MM.1S (cell line): ENCODE measurements around the gene LRRC14B.

Experiments
- DNase-seq: peaks from one replicate; pipeline ENCODE4 v3.0.0-alpha.2; 2015
- H2AFZ ChIP-seq: fragments of 300-600 bp; sonication (generic); 2 replicates; pipeline ENCODE4 v1.6.0; 2016; ENCODE audit warnings: antibody characterized with exemption, low read length
- H3F3A ChIP-seq: fragments of 300-600 bp; sonication (generic); 2 replicates; pipeline ENCODE4 v1.6.1; 2016; ENCODE audit warnings: mild to moderate bottlenecking, antibody characterized with exemption, low read length, moderate library complexity, mixed read lengths; ENCODE audit not compliant: insufficient read depth
- H3K27ac ChIP-seq: fragments of 300-600 bp; sonication (generic); 2 replicates; pipeline ENCODE4 v1.5.1; 2016; ENCODE audit warnings: mild to moderate bottlenecking, low read length
- H3K27me3 ChIP-seq: fragments of 300-600 bp; sonication (generic); replicated peaks from 2 replicates; pipeline ENCODE4 v1.6.0; 2016; ENCODE audit warnings: low read length; ENCODE audit not compliant: insufficient read depth
- H3K36me3 ChIP-seq: fragments of 300-600 bp; sonication (generic); replicated peaks from 2 replicates; pipeline ENCODE4 v1.6.1; 2016; ENCODE audit warnings: mild to moderate bottlenecking, low read length, mixed read lengths; ENCODE audit not compliant: insufficient read depth
- H3K4me1 ChIP-seq: fragments of 300-600 bp; sonication (generic); 2 replicates; pipeline ENCODE4 v1.6.1; 2016; ENCODE audit warnings: low read length, mixed read lengths
- H3K4me2 ChIP-seq: fragments of 300-600 bp; sonication (generic); 2 replicates; pipeline ENCODE4 v1.6.0; 2016; ENCODE audit warnings: low read depth, low read length
- H3K4me3 ChIP-seq: fragments of 300-600 bp; sonication (generic); 2 replicates; pipeline ENCODE4 v1.5.1; 2016; ENCODE audit warnings: low read length, mixed read lengths
- H3K79me2 ChIP-seq: fragments of 300-600 bp; sonication (generic); 2 replicates; pipeline ENCODE4 v1.6.1; 2016; ENCODE audit warnings: mixed run types, low read length, mixed read lengths
- H3K9ac ChIP-seq: fragments of 300-600 bp; sonication (generic); 2 replicates; pipeline ENCODE4 v1.6.1; 2016; ENCODE audit warnings: low read length, mixed read lengths
- H3K9me2 ChIP-seq: fragments of 300-600 bp; sonication (generic); replicated peaks from 2 replicates; pipeline ENCODE4 v1.6.1; 2016; ENCODE audit warnings: mild to moderate bottlenecking, low read length, mixed read lengths; ENCODE audit not compliant: insufficient read depth
- H3K9me3 ChIP-seq: fragments of 300-600 bp; sonication (generic); replicated peaks from 2 replicates; pipeline ENCODE4 v1.6.1; 2016; ENCODE audit warnings: mild to moderate bottlenecking, low read length, mixed read lengths; ENCODE audit not compliant: insufficient read depth
- H4K20me1 ChIP-seq: fragments of 300-600 bp; sonication (generic); 2 replicates; pipeline ENCODE4 v1.6.1; 2016; ENCODE audit warnings: mild to moderate bottlenecking, low read length, moderate library complexity, mixed read lengths; ENCODE audit not compliant: insufficient read depth
- EZH2 ChIP-seq: fragments of 300-600 bp; sonication (generic); optimal IDR thresholded peaks from 2 replicates; pipeline ENCODE3; 2017; ENCODE audit warnings: low read depth, mild to moderate bottlenecking, antibody characterized with exemption, low read length, mixed read lengths
- EZH2phosphoT487 ChIP-seq: fragments of 300-600 bp; sonication (generic); IDR thresholded peaks from 2 replicates; pipeline ENCODE4 v1.6.1; 2018; ENCODE audit warnings: antibody characterized with exemption, low read length
- TF ChIP-seq, protein P1 (sequence below): fragments of 300-600 bp; sonication (generic); IDR thresholded peaks from 2 replicates; pipeline ENCODE4 v1.5.1; 2016; ENCODE audit warnings: antibody characterized with exemption, low read length, mixed read lengths

The LRRC14B gene

GRCh38 chr5:185095-186070 is 5.9 kb upstream of the LRRC14B start:
- Histone ChIP-seq H3K4me1 (peaks cover 23% of the 10 kb centered on the region), H3K27ac (no peak overlapping the region)

DNA sequence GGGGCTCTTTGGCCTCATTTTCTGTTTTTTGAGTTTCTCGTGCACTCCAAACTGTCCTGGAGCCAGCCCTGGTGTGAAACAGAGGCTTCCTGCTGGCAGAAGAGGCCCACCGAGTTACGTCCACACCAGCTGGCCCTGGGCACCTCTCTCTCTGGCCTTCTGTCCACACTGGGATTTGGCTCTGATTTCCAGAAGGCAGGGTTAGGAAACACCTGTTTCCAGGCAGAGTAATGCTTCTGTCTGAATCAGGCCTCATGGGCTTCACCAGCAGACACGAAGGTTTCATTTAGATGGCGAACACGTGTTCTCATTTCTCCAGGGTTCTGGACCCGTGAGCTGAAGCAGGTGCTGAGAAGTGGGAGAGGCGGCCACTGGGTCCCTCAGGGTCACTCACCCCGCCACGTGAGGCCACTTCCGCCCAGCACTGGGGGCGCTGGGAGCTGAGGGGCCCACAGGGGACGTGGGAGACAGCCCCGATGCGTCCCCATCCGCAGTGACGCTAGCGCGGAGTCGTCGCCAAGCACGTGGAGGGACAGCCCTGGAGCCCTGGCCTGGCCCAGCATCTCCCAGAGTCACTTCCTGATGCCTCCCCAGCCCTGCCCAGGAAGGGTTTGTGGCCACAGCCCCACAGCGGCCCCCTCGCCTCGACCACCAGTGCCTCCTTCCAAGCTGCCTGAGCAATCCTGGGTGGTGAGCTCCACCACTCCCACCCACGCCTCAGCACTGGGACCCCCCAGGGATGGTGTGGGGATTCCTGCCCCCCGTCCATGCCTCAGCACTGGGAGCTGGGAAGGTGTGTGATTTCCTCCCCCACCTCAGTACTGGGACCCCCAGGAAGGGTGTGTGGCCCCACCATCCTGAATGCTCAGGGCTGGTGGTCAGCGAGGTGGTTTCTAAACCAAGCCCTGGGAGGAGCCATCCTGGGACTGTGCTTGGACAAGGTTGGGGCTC is 4.9 kb upstream of the LRRC14B start:
- DNase-seq: no peak
- Histone ChIP-seq H3K27me3 (no peaks in the 10 kb centered on the region), H3K4me3 (no peak overlapping the region), H3K36me3 (no peaks in the 10 kb centered on the region), H3K27ac (no peak overlapping the region), H3K4me2 (no peak overlapping the region), H3K9me2 (no peaks in the 10 kb centered on the region), H3F3A (peaks cover 19% of the 10 kb centered on the region), H3K4me1 (peaks cover 28% of the 10 kb centered on the region), H3K9ac (no peak overlapping the region), H3K9me3 (no peaks in the 10 kb centered on the region), H2AFZ (no peak overlapping the region), H4K20me1 (no peaks in the 10 kb centered on the region), H3K79me2 (peaks cover 15% of the 10 kb centered on the region)
- TF ChIP-seq EZH2: no peak
- TF ChIP-seq EZH2phosphoT487: no peak
- TF ChIP-seq, protein P1, sequence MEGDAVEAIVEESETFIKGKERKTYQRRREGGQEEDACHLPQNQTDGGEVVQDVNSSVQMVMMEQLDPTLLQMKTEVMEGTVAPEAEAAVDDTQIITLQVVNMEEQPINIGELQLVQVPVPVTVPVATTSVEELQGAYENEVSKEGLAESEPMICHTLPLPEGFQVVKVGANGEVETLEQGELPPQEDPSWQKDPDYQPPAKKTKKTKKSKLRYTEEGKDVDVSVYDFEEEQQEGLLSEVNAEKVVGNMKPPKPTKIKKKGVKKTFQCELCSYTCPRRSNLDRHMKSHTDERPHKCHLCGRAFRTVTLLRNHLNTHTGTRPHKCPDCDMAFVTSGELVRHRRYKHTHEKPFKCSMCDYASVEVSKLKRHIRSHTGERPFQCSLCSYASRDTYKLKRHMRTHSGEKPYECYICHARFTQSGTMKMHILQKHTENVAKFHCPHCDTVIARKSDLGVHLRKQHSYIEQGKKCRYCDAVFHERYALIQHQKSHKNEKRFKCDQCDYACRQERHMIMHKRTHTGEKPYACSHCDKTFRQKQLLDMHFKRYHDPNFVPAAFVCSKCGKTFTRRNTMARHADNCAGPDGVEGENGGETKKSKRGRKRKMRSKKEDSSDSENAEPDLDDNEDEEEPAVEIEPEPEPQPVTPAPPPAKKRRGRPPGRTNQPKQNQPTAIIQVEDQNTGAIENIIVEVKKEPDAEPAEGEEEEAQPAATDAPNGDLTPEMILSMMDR: no peak

More at GRCh38 chr5:185095-186070, 5.9 kb upstream of the LRRC14B start:
- Histone ChIP-seq H3K4me2 (no peak overlapping the region), H3F3A (peaks cover 10% of the 10 kb centered on the region; the same call in 1 of the 2 replicates), H4K20me1 (no peaks in the 10 kb centered on the region), H2AFZ (no peak overlapping the region), H3K79me2 (peaks cover 14% of the 10 kb centered on the region), H3K9me2 (no peaks in the 10 kb centered on the region), H3K9me3 (no peaks in the 10 kb centered on the region), H3K9ac (no peak overlapping the region), H3K4me3 (no peak overlapping the region), H3K27me3 (0 out of 2 replicates have a peak, but pooled peaks cover 2% of the 10 kb centered on the region), H3K36me3 (no peaks in the 10 kb centered on the region)
- TF ChIP-seq EZH2phosphoT487 (no peak), EZH2 (no peak)
- TF ChIP-seq, protein P1: no peak
- DNase-seq: no peak

DNA sequence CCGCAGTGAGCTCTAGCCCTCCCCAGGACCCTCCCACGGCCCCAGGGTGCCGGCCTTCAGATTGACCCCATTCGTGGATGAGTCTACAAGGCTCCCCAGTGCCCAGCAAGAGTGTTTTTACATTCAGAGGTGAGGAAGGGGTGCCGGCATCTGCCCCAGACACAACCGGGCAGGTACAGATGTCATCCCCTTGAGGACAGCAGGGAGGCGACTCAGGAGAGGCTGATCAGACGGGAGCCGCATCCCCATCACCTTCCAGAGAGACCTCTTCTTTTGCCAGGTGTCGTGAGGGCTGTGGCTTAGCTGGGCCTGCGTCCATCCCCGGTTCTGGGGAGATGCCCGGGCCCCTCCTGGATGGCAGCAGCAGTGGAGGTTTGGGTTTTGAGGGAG is 4.3 kb upstream of the LRRC14B start:
- H3K27ac ChIP-seq: no peak overlapping the region
- DNase-seq: no peak
- H3K9me3 ChIP-seq: no peaks in the 10 kb centered on the region
- TF ChIP-seq EZH2phosphoT487: no peak
- TF ChIP-seq, protein P1: no peak
- H3K79me2 ChIP-seq: peaks cover 22% of the 10 kb centered on the region
- H4K20me1 ChIP-seq: no peaks in the 10 kb centered on the region
- H3K36me3 ChIP-seq: no peaks in the 10 kb centered on the region
- no peaks in the 10 kb centered on the region for H3K9me2 ChIP-seq
- H3K4me2 ChIP-seq: no peak overlapping the region
- no peak overlapping the region for H3K4me3 ChIP-seq
- no peak overlapping the region for H2AFZ ChIP-seq
- peaks cover 34% of the 10 kb centered on the region for H3K4me1 ChIP-seq
- no peak overlapping the region for H3K9ac ChIP-seq
- no peaks in the 10 kb centered on the region for H3K27me3 ChIP-seq
- H3F3A ChIP-seq: peaks cover 19% of the 10 kb centered on the region
